GM18858 (cell line): Measurements from ENCODE around the gene CREB5.

Source experiments
- ATAC-seq: cut with Tn5 transposase; IDR thresholded peaks from one replicate; pipeline ENCODE4 v1.9.1; 2021; ENCODE audit not compliant: unreplicated experiment

Gene CREB5

GRCh38 chr7:28406192-28406591 is 6.1 kb upstream of the CREB5 start:
- no peak for ATAC-seq

- ATAC-seq = no peak
Observed at GRCh38 chr7:28407651-28408050, 4.7 kb upstream of the CREB5 start.

- no peak for ATAC-seq
Observed at GRCh38 chr7:28408105-28408959, 4.0 kb upstream of the CREB5 start.

GRCh38 chr7:28408960-28409715 is 3.2 kb upstream of the CREB5 start:
- no peak for ATAC-seq

- ATAC-seq = no peak
Observed at GRCh38 chr7:28409716-28410627, 2.3 kb upstream of the CREB5 start.

GRCh38 chr7:28410628-28411531 is 1.4 kb upstream of the CREB5 start:
- no peak for ATAC-seq

- no peak for ATAC-seq
Observed at GRCh38 chr7:28413011-28413410, 693 bp downstream of the CREB5 start.

- no peak for ATAC-seq
Observed at GRCh38 chr7:28414453-28414852, 2.1 kb downstream of the CREB5 start.

GRCh38 chr7:28417321-28417940 is 5.1 kb downstream of the CREB5 start:
- no peak for ATAC-seq

GRCh38 chr7:28418311-28418710 is 6.0 kb downstream of the CREB5 start:
- ATAC-seq = no peak

GRCh38 chr7:28418966-28419365 is 6.6 kb downstream of the CREB5 start:
- no peak for ATAC-seq

- no peak for ATAC-seq
Observed at GRCh38 chr7:28419716-28420115, 7.4 kb downstream of the CREB5 start.

- ATAC-seq = no peak
Observed at GRCh38 chr7:28423112-28423511, 10.8 kb downstream of the CREB5 start.

GRCh38 chr7:28423918-28424514 is 11.7 kb downstream of the CREB5 start:
- no peak for ATAC-seq

GRCh38 chr7:28425496-28425895 is 13.2 kb downstream of the CREB5 start:
- no peak for ATAC-seq

GRCh38 chr7:28427236-28427635 is 14.9 kb downstream of the CREB5 start:
- ATAC-seq = no peak

GRCh38 chr7:28430616-28431015 is 18.3 kb downstream of the CREB5 start:
- ATAC-seq = no peak

GRCh38 chr7:28432105-28432504 is 19.8 kb downstream of the CREB5 start:
- no peak for ATAC-seq

- ATAC-seq = no peak
Observed at GRCh38 chr7:28433039-28433438, 20.7 kb downstream of the CREB5 start.
